ENCODE results near the gene GABRB2.

The GABRB2 gene

DNA sequence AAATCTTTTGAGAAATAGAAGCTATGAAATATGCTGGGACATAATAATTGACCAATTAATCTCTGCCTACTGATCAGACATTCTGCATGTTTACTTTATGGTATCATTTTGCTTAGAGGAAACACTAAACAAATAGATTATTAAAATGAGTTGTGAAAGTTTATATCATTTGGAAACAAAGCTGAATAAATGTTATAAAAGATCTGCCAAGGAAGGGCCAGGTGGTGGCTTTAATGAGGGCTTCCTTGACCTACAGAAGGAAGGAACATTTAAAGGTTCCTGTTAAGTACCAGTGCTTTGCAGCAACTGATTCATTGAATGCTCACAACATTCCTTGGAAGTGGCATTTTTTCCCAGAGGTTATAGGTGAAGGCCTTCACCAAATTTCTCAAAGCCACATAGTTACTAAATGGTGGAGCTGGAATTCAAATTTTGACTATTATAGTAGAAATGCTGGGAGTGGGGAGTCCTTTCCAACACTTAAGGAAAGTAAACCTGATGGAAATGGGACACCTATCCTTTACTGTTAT lies 250.7 kb downstream of the GABRB2 start:
- TF ChIP-seq, protein P1, sequence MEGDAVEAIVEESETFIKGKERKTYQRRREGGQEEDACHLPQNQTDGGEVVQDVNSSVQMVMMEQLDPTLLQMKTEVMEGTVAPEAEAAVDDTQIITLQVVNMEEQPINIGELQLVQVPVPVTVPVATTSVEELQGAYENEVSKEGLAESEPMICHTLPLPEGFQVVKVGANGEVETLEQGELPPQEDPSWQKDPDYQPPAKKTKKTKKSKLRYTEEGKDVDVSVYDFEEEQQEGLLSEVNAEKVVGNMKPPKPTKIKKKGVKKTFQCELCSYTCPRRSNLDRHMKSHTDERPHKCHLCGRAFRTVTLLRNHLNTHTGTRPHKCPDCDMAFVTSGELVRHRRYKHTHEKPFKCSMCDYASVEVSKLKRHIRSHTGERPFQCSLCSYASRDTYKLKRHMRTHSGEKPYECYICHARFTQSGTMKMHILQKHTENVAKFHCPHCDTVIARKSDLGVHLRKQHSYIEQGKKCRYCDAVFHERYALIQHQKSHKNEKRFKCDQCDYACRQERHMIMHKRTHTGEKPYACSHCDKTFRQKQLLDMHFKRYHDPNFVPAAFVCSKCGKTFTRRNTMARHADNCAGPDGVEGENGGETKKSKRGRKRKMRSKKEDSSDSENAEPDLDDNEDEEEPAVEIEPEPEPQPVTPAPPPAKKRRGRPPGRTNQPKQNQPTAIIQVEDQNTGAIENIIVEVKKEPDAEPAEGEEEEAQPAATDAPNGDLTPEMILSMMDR (IDR thresholded peaks at IDR 0.05; ENCODE audit: low read depth, low read length): no peak
- Histone ChIP-seq H3K36me3 (no peaks in the 10 kb centered on the region), H3K27me3 (no peaks in the 10 kb centered on the region), H3K4me3 (ENCODE audit: low read depth, low read length) (no peak overlapping the region), H3K9me3 (no peaks in the 10 kb centered on the region), H3K4me1 (no peaks in the 10 kb centered on the region)
- no peak for DNase-seq

DNA sequence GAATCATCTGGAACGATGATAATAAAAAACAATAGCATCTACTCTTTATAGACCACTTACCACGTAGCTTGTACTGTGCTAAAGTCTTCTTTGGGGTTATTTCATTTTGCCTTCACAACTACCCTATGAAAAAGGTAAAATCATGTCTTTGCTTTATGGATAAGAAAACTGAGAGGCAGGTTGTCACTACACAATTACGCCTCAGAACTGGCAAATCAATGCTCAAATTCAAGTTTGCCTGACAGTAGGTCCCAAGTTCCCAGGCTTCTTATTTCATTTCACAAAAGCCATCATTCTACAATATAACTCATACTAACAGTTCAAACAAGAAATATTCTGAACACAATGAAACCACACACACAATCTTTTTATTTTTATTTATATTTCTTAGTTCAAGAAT lies 258.5 kb downstream of the GABRB2 start:
- no peaks in the 10 kb centered on the region for H3K9me3 ChIP-seq
- no peaks in the 10 kb centered on the region for H3K27me3 ChIP-seq
- DNase-seq: no peak
- TF ChIP-seq, protein P1 (IDR thresholded peaks at IDR 0.05; ENCODE audit: low read depth, low read length): no peak
- H3K4me3 ChIP-seq (ENCODE audit: low read depth, low read length): no peak overlapping the region
- H3K4me1 ChIP-seq: no peaks in the 10 kb centered on the region
- H3K36me3 ChIP-seq: no peaks in the 10 kb centered on the region

DNA sequence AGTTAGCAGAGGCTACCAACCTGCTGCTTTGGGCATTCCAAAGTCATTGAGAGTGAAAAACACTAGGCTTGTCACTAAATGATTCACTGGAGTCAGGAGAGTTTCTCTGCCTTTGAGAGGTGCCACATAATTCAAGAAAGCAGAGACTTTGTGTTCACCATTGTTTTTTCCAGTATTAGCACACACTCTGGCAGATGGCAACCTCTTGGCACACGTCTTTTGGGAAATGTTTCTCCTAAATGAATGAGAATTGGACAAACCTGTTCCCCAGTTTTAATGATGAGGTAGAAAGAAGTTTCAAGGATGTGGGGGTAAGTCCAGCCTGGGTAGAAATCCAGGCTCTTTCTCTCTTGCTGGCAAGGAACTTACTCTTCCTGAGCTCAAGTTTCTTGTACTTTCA lies 259.1 kb downstream of the GABRB2 start:
- Histone ChIP-seq H3K4me1 (no peaks in the 10 kb centered on the region), H3K27me3 (no peaks in the 10 kb centered on the region), H3K9me3 (no peaks in the 10 kb centered on the region), H3K36me3 (no peaks in the 10 kb centered on the region), H3K4me3 (ENCODE audit: low read depth, low read length) (no peak overlapping the region)
- no peak for DNase-seq
- TF ChIP-seq, protein P1 (IDR thresholded peaks at IDR 0.05; ENCODE audit: low read depth, low read length): no peak

DNA sequence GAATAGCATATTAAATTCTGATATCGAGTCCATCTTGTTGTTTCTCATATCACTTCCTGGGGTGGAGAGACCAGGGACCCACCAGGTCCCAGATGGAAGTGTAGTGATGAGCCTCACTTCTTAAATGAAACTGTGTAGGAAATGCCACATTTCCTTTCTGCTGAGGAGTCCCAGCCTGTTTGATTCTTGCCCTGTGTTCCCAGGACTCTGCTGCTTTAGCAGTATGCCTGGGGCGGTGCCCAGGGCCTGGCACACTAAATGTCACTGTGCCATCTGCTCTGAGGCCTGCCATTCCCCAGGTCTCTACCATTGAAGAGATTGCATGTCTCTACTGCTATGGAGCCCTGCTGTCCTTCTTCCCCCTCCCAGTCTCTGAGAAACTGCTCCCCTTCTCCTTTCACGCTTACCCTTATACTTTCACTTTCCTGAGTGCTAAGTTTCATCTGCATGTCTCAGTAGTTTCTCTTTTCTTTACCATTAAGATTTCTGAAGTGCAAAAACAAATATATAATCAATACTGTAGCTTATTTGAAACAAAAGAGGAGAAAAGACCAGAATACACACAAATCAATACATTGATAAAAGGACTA lies 260.4 kb downstream of the GABRB2 start:
- TF ChIP-seq, protein P1 (IDR thresholded peaks at IDR 0.05; ENCODE audit: low read depth, low read length): no peak
- H3K4me3 ChIP-seq (ENCODE audit: low read depth, low read length): no peak overlapping the region

GRCh38 chr5:161284445-161284844 lies 262.1 kb downstream of the GABRB2 start:
- no peak overlapping the region for H3K4me3 ChIP-seq (ENCODE audit: low read depth, low read length)
- TF ChIP-seq, protein P1 (IDR thresholded peaks at IDR 0.05; ENCODE audit: low read depth, low read length): no peak

More for the DNA sequence above, 260.4 kb downstream of the GABRB2 start:
- Histone ChIP-seq H3K36me3 (no peaks in the 10 kb centered on the region), H3K9me3 (no peaks in the 10 kb centered on the region), H3K4me1 (no peaks in the 10 kb centered on the region), H3K27me3 (no peaks in the 10 kb centered on the region)
- DNase-seq: no peak

GRCh38 chr5:161283296-161283695 lies 263.2 kb downstream of the GABRB2 start:
- Histone ChIP-seq H3K4me3 (ENCODE audit: low read depth, low read length) (no peak overlapping the region), H3K9me3 (no peaks in the 10 kb centered on the region), H3K27me3 (no peaks in the 10 kb centered on the region), H3K36me3 (no peaks in the 10 kb centered on the region), H3K4me1 (no peaks in the 10 kb centered on the region)
- TF ChIP-seq, protein P1 (IDR thresholded peaks at IDR 0.05; ENCODE audit: low read depth, low read length): no peak
- DNase-seq: no peak

More at GRCh38 chr5:161284445-161284844, 262.1 kb downstream of the GABRB2 start:
- no peaks in the 10 kb centered on the region for H3K9me3 ChIP-seq
- H3K4me1 ChIP-seq: no peaks in the 10 kb centered on the region
- no peaks in the 10 kb centered on the region for H3K36me3 ChIP-seq
- no peak for DNase-seq
- no peaks in the 10 kb centered on the region for H3K27me3 ChIP-seq

All from BE2C (cell line).